IPS DF 6.9 (cell line): Measurements from ENCODE around the gene MFF.
"Not testable (repeated sequence)": the region's sequence is repeated elsewhere in the genome, so short reads cannot be mapped to it uniquely, and the experiment has no call there.

ENCODE experiments used
- DNase-seq: peaks from one replicate; pipeline ENCODE4 v3.0.0-alpha.2; 2013; ENCODE audit warnings: low read depth, low spot score
- H3K27ac ChIP-seq: one replicate; pipeline ENCODE4 v1.5.1; 2013; ENCODE audit warnings: low read length, control low read depth
- H3K27me3 ChIP-seq: 2 replicates; pipeline ENCODE4 v1.6.1; 2013; ENCODE audit warnings: mild to moderate bottlenecking, low read length; ENCODE audit not compliant: control insufficient read depth, insufficient read depth
- H3K36me3 ChIP-seq: 2 replicates; pipeline ENCODE4 v1.6.1; 2013; ENCODE audit warnings: low read length; ENCODE audit not compliant: control insufficient read depth, insufficient read depth
- H3K4me1 ChIP-seq: 2 replicates; pipeline ENCODE4 v1.6.1; 2013; ENCODE audit warnings: low read length; ENCODE audit not compliant: control insufficient read depth, insufficient read depth
- H3K4me3 ChIP-seq: 2 replicates; pipeline ENCODE4 v1.5.1; 2013; ENCODE audit warnings: mild to moderate bottlenecking, low read length
- H3K9me3 ChIP-seq: 2 replicates; pipeline ENCODE4 v1.6.1; 2013; ENCODE audit warnings: low read length, inconsistent platforms; ENCODE audit not compliant: control insufficient read depth, insufficient read depth
- WGBS: extraction: QIAGEN DNeasy Blood & Tissue Kit; methylation state at CpG from one replicate; pipeline ENCODE4 v1.1.7; 2013; ENCODE audit warnings: mixed read lengths, missing lambda C conversion rate; ENCODE audit not compliant: insufficient read length, insufficient coverage; 5-methylcytosine and 5-hydroxymethylcytosine counted together

The MFF gene

DNA sequence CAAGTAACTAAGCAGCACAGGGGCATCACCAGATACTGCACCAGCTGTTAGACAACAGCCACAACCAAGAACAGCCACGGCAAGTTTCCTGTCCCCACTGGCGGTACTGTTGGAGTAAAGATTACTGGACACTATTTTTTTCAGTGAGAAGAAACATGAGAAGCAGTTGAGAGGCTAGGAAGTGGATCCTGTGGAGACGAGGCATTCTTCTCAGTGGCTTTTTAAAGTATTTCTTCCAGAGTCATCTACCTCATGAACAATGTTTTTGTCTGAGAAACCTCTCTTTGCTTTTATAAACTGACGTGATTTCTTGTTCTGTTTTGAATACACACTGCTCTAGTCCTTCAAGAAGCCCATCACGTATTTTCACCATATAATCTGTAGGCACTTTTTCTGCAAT, 35.3 kb downstream of the MFF start:
- Histone ChIP-seq H3K27ac (no peak overlapping the region), H3K9me3 (no peaks in the 10 kb centered on the region), H3K36me3 (peaks cover 5% of the 10 kb centered on the region; the same call in 1 of the 2 replicates), H3K4me3 (no peak overlapping the region), H3K4me1 (no peaks in the 10 kb centered on the region), H3K27me3 (no peaks in the 10 kb centered on the region)
- WGBS, result no CpG with 5 or more reads among the region's 5 CpGs
- no peak for DNase-seq

DNA sequence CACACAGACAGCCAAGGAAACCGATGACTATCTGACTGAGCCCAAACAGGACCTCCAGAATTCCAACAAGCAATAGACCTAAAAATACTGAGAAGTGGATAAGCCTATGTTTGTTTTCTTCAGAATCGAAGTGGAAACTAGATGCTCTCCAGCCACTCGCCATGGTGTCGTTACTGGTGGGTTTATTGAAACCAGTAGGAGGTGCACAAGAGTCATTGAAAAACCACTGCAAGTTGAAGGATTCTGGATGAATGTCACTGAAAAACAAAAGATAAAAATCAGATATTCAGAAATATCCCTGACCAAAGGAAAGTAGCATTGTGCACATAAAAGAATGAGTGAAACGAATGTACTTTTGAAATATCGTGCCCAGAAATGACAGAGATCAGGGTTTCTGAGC, 38.7 kb downstream of the MFF start:
- Histone ChIP-seq H3K4me3 (no peak overlapping the region), H3K36me3 (0 out of 2 replicates have a peak, but pooled peaks cover 2% of the 10 kb centered on the region), H3K27me3 (no peaks in the 10 kb centered on the region), H3K27ac (no peak overlapping the region), H3K4me1 (no peaks in the 10 kb centered on the region), H3K9me3 (no peaks in the 10 kb centered on the region)
- WGBS, result no CpG with 5 or more reads among the region's 6 CpGs
- DNase-seq, result no peak

DNA sequence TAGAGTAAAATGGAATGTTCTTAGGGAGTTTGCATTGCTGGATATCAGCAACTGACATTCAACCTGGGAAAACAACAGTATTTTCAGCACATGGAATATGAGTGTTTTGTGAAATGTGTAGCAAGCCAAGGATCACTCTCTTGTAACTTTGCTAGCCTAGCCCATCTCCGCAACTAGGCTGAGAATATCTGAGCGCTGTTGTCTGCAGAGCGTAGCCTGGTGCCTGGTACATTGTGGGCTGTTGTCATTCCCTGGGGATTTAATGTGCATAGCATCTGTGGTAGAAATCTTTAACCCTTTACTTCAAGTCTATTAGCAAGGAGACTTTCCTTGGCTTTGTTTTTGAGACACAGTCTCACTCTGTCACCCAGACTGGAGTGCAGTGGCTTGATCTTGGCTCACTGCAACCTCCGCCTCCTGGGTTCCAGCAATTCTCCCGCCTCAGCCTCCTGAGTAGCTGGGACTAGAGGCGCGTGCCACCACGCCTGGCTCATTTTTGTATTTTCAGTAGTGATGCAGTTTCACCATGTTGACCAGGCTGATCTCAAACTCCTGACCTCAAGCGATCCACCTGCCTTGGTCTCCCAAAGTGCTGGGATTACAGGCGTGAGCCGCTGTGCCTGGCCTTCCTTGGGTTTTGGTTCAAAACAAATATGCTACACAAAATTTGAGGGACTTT, 39.7 kb downstream of the MFF start:
- H3K9me3 ChIP-seq, H3K4me3 ChIP-seq, H3K27ac ChIP-seq, H3K27me3 ChIP-seq, H3K4me1 ChIP-seq, H3K36me3 ChIP-seq, DNase-seq: not testable (repeated sequence)
- WGBS, result no CpG with 5 or more reads among the region's 11 CpGs

DNA sequence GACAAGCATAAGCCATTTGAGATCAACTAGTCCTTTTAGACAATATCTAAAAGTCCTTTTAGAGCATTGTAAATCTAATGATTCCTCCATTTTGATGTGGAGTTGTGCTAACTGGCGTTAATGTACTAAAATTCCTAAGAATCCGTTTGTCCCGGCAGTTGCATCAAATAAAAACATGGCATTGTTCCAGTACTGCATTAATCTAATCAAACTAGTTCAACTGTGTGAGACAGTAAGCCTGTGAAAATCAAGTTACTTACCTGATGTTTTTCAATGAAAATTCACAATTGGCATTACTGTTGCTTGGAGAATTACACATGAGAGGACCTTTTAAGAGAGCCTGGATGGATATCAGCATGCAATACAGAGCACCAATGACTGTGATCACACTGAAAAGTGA, 40.8 kb downstream of the MFF start:
- Histone ChIP-seq H3K27me3 (no peaks in the 10 kb centered on the region), H3K36me3 (0 out of 2 replicates have a peak, but pooled peaks cover 2% of the 10 kb centered on the region), H3K27ac (no peak overlapping the region), H3K4me3 (no peak overlapping the region), H3K9me3 (no peaks in the 10 kb centered on the region), H3K4me1 (no peaks in the 10 kb centered on the region)
- no CpG with 5 or more reads among the region's 3 CpGs for WGBS
- no peak for DNase-seq

DNA sequence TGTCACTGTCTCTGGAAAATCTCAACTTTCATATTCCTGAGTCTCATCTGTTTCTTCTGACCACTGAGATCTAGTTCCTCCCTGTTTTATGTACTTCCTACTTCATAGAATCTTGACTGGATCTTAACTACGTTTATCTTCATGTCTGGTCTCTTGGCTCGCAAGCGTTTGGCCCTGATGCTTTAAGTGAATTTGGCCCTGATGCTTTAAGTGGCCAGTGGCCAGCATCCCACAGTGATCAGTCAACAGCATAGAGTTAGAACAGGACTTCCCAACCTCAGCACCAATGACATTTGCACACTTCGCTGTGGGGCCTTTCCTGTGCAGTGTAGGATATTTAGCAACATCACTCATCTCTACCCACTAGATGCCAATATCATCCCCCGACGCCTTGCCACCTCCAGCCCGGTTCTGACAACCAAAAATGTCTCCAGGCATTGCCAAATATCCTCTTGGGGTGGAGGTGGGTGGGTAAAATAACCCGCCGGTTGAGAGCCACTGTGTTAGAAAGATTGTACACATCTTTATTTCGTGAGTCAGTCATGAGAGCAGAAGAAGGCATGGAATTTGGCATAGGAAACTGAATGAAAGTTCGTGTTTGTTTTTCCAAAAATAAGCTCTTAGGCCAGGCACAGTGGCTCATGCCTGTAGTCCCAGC, 41.8 kb downstream of the MFF start:
- H3K27ac ChIP-seq, result no peak overlapping the region
- H3K4me3 ChIP-seq, result no peak overlapping the region
- H3K4me1 ChIP-seq, result no peaks in the 10 kb centered on the region
- no CpG with 5 or more reads among the region's 11 CpGs for WGBS
- DNase-seq, result no peak
- no peaks in the 10 kb centered on the region for H3K27me3 ChIP-seq
- no peaks in the 10 kb centered on the region for H3K9me3 ChIP-seq
- 0 out of 2 replicates have a peak, but pooled peaks cover 2% of the 10 kb centered on the region for H3K36me3 ChIP-seq

DNA sequence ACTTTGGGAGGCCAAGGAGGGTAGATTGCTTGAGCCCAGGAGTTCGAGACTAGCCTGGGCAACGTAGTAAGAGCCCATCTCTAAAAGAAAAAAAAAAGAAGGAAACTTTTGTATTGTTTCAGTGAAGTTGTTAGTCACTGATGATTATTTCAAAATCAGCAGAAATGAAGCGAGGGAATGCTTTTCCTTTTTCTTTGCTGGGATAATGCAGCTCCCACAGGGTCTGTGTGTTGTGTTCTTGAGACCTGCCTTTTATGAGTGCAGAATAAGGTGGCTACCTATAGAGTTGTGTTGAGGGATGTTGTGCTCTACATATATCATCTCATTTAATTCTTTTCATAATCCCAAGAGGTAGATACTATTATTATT, 42.4 kb downstream of the MFF start:
- H3K27ac ChIP-seq, result no peak overlapping the region

DNA sequence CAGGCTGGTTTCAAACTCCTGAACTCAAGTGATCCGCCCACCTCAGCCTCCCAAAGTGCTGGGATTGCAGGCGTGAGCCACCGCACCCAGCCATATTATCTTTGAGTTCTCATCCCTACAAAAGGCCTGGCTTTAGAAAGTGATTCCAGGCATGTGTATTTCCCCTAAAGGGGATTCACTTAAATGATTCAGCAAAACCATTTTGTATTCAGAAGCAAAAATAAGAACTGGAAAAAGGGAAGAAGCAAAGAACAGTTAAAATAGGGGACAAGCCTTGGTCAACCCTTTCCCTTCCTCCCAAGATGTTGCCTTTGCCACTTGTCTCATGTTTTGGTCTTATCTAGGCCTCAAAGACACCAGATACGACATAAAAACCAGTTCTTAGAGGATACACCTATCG, 43.5 kb downstream of the MFF start:
- Histone ChIP-seq H3K4me1 (no peaks in the 10 kb centered on the region), H3K27ac (no peak overlapping the region), H3K27me3 (no peaks in the 10 kb centered on the region), H3K36me3 (0 out of 2 replicates have a peak, but pooled peaks cover 2% of the 10 kb centered on the region), H3K4me3 (no peak overlapping the region), H3K9me3 (no peaks in the 10 kb centered on the region)
- WGBS, result no CpG with 5 or more reads among the region's 5 CpGs
- DNase-seq, result no peak

More for the DNA sequence above, 42.4 kb downstream of the MFF start:
- no CpG with 5 or more reads among the region's 3 CpGs for whole genome bisulfite sequencing
- H3K4me3 ChIP-seq, result no peak overlapping the region
- H3K9me3 ChIP-seq, result no peaks in the 10 kb centered on the region
- H3K27me3 ChIP-seq, result no peaks in the 10 kb centered on the region
- H3K4me1 ChIP-seq, result no peaks in the 10 kb centered on the region
- 0 out of 2 replicates have a peak, but pooled peaks cover 2% of the 10 kb centered on the region for H3K36me3 ChIP-seq
- no peak for DNase-seq

DNA sequence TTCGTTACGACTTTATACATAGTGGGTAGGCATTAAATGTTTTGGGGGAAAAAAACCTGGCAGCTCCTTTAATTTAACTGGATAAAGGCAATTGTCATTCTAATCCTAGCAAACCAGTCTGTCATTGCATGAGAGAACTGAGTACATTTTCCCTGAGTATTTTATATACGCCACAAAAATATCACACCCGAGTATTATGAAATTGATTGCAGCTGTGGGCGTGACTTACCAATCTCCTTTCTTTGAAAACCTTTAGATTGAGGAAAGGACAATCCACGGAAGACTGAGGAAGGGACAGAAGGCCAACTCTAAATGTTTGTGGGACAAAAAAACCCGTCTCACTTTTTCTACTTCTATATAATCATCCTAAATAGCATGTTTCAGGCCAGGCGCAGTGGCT, 45.0 kb downstream of the MFF start:
- no peak for DNase-seq
- no peak overlapping the region for H3K4me3 ChIP-seq
- no peaks in the 10 kb centered on the region for H3K4me1 ChIP-seq
- no CpG with 5 or more reads among the region's 8 CpGs for WGBS
- H3K27me3 ChIP-seq, result no peaks in the 10 kb centered on the region
- no peaks in the 10 kb centered on the region for H3K9me3 ChIP-seq
- no peak overlapping the region for H3K27ac ChIP-seq
- H3K36me3 ChIP-seq, result 0 out of 2 replicates have a peak, but pooled peaks cover 2% of the 10 kb centered on the region

DNA sequence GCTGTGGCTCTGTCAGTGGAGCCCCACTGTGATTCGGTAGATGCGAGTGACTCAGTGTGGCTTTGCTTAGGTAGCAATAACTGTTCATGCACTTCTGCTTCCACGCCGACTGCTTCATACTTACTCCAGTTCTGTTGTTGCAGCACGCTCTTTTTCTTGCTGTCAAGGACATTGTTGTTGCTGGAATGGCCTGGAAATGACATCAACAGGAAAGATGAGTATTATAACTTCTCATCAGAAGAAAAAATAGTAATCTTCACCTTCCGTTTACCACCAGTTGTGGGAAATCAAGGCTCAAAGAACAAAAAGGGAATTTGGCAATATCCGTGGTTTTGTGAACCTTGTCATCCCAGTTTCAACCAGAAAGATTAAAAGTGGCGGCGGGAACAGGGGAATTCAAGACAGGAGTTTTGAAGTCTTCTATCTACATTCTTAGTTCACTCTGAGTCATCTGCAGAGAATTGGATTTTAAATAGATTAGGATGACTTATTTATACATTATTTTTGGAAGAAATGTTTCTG, 45.8 kb downstream of the MFF start:
- H3K27me3 ChIP-seq, result no peaks in the 10 kb centered on the region
- H3K4me1 ChIP-seq, result no peaks in the 10 kb centered on the region
- H3K4me3 ChIP-seq, result no peak overlapping the region
- no peak overlapping the region for H3K27ac ChIP-seq
- no peak for DNase-seq
- 0 out of 2 replicates have a peak, but pooled peaks cover 2% of the 10 kb centered on the region for H3K36me3 ChIP-seq
- no CpG with 5 or more reads among the region's 9 CpGs for WGBS
- no peaks in the 10 kb centered on the region for H3K9me3 ChIP-seq

DNA sequence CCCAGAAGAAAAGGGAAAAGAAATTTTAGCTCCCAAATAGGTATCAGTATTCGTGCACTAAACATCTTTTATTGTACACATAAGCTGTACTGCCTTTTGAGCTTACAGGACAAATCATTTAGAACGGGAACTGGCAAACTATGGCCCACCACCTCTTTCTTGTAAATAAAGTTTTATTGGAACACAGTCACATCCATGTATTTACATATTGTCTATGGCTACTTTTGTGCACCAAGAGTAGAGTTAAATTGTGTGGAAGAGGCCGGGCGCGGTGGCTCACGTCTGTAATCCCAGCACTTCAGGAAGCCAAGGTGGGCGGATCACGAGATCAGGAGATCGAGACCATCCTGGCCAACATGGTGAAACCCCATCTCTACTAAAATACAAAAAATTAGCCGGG, 48.3 kb downstream of the MFF start:
- Histone ChIP-seq H3K9me3 (no peaks in the 10 kb centered on the region), H3K36me3 (no peaks in the 10 kb centered on the region), H3K27me3 (no peaks in the 10 kb centered on the region), H3K27ac (no peak overlapping the region), H3K4me1 (no peaks in the 10 kb centered on the region), H3K4me3 (no peak overlapping the region)
- no CpG with 5 or more reads among the region's 10 CpGs for WGBS
- no peak for DNase-seq
